HepG2 (cell line): Measurements from ENCODE around the gene SAMD4A. TPM values are rescaled to one million over a fixed set of nuclear protein-coding genes. Genes with fewer than 3 reads are reported as not detected.

ENCODE experiments used
- BORCS8-MEF2B ChIP-seq: sonication (generic); formaldehyde crosslinking; IDR thresholded peaks from 2 replicates; pipeline ENCODE4 v1.8.0; 2022; ENCODE audit warnings: mild to moderate bottlenecking, missing genetic modification reagents
- GLI4 ChIP-seq: sonication (generic); formaldehyde crosslinking; IDR thresholded peaks from 2 replicates; pipeline ENCODE4 v1.5.1; 2020; ENCODE audit warnings: missing genetic modification reagents, mild to moderate bottlenecking, moderate library complexity, borderline replicate concordance
- HES4 ChIP-seq: sonication (generic); formaldehyde crosslinking; IDR thresholded peaks from 2 replicates; pipeline ENCODE4 v1.9.0; 2021; ENCODE audit warnings: mild to moderate bottlenecking, missing genetic modification reagents, borderline replicate concordance
- HNF1B ChIP-seq: sonication (generic); formaldehyde crosslinking; IDR thresholded peaks from 2 replicates; pipeline ENCODE4 v1.5.1; 2020; ENCODE audit warnings: mild to moderate bottlenecking, moderate library complexity, missing genetic modification reagents
- KMT2B ChIP-seq: IDR thresholded peaks from 2 replicates; pipeline ENCODE4 v1.6.1; 2016; ENCODE audit warnings: missing genetic modification reagents, missing compliant biosample characterization
- NR2C2 ChIP-seq: sonication (generic); formaldehyde crosslinking; IDR thresholded peaks from 2 replicates; pipeline ENCODE4 v1.4.0; 2020; ENCODE audit warnings: missing genetic modification reagents, mild to moderate bottlenecking, moderate library complexity, borderline replicate concordance
- NR2F6 ChIP-seq, 2 experiments: IDR thresholded peaks; 2 replicates each; pipeline ENCODE4 v1.6.1; 2016; ENCODE audit warnings: antibody characterized with exemption in 1 of 2, mild to moderate bottlenecking in 1 of 2
- REXO4 ChIP-seq: sonication (generic); formaldehyde crosslinking; IDR thresholded peaks from 2 replicates; pipeline ENCODE4 v1.8.0; 2022; ENCODE audit warnings: missing genetic modification reagents, mild to moderate bottlenecking, borderline replicate concordance
- RFXAP ChIP-seq: sonication (generic); formaldehyde crosslinking; IDR thresholded peaks from 2 replicates; pipeline ENCODE4 v1.4.0; 2020; ENCODE audit warnings: missing genetic modification reagents, borderline replicate concordance
- TARDBP ChIP-seq: sonication (generic); formaldehyde crosslinking; IDR thresholded peaks from 2 replicates; pipeline ENCODE4 v1.8.0; 2022; ENCODE audit warnings: mild to moderate bottlenecking, missing genetic modification reagents
- TEAD3 ChIP-seq: optimal IDR thresholded peaks from 2 replicates; pipeline ENCODE3; 2016; ENCODE audit warnings: borderline replicate concordance
- ZNF225 ChIP-seq: sonication (generic); formaldehyde crosslinking; IDR thresholded peaks from 2 replicates; pipeline ENCODE4 v1.4.0; 2020; ENCODE audit warnings: mild to moderate bottlenecking, missing genetic modification reagents
- ZNF672 ChIP-seq: sonication (generic); formaldehyde crosslinking; IDR thresholded peaks from 2 replicates; pipeline ENCODE4 v1.8.1; 2022; ENCODE audit warnings: missing genetic modification reagents
- ZNF746 ChIP-seq: sonication (generic); formaldehyde crosslinking; IDR thresholded peaks from 2 replicates; pipeline ENCODE4 v1.8.0; 2022; ENCODE audit warnings: mild to moderate bottlenecking, missing genetic modification reagents
- ZNF775 ChIP-seq: sonication (generic); formaldehyde crosslinking; IDR thresholded peaks from 2 replicates; pipeline ENCODE4 v1.4.0; 2020; ENCODE audit warnings: missing genetic modification reagents, mild to moderate bottlenecking, moderate library complexity, borderline replicate concordance
- ZNF790 ChIP-seq: sonication (generic); formaldehyde crosslinking; IDR thresholded peaks from 2 replicates; pipeline ENCODE4 v1.8.0; 2022; ENCODE audit warnings: missing genetic modification reagents, mild to moderate bottlenecking, borderline replicate concordance
- polyA plus RNA-seq, 8 experiments: library from polyadenylated mRNA; depleted of rRNA in 3 of 8; stranded (reverse) in 7 of 8; unstranded in 1 of 8; fragments of >200 nt; fragmentation: Illumina TruSeq in 4 of 8; extraction: Trizol in 4 of 8; gene quantifications; 2 replicates each; pipeline versions ENCODE4 v1.2.1 to v1.2.3, GENCODE V29; 2011 to 2016; ENCODE audit warnings: low read depth in 4 of 8, missing spikeins in 1 of 8, mixed read lengths in 1 of 8; ENCODE audit not compliant: insufficient read depth in 1 of 8
- total RNA-seq, 5 experiments: library from RNA; depleted of rRNA; stranded (reverse); fragments of >200 nt; fragmentation: Illumina TruSeq; extraction: Trizol; gene quantifications; 2 replicates each; pipeline ENCODE4 v1.2.3, GENCODE V29; 2016; ENCODE audit warnings: low read depth in 1 of 5
- TF ChIP-seq, protein P1 (sequence below): sonication (generic); formaldehyde crosslinking; IDR thresholded peaks from 2 replicates; pipeline ENCODE4 v1.9.0; 2022; ENCODE audit warnings: low read depth, missing genetic modification reagents
- TF ChIP-seq, protein P2 (sequence below): sonication (generic); formaldehyde crosslinking; IDR thresholded peaks from 2 replicates; pipeline ENCODE4 v1.5.0; 2020; ENCODE audit warnings: missing genetic modification reagents
- TF ChIP-seq, protein P3 (sequence below): sonication (generic); formaldehyde crosslinking; IDR thresholded peaks from 2 replicates; pipeline ENCODE4 v1.8.0; 2022; ENCODE audit warnings: mild to moderate bottlenecking, missing genetic modification reagents, borderline replicate concordance
- TF ChIP-seq, protein P4 (sequence below): sonication (generic); formaldehyde crosslinking; IDR thresholded peaks from 2 replicates; pipeline ENCODE4 v1.4.0; 2020; ENCODE audit warnings: missing genetic modification reagents

Gene SAMD4A
- total and polyA plus RNA-seq, 2 of the 13 experiments (the other 11 are each of a cell fraction or from before 2014, with no cell fraction given), result 11.8 to 13.0 TPM

GRCh38 chr14:54564868-54565784 is 1.8 kb upstream of the SAMD4A start (continued):
- TF ChIP-seq TARDBP (CRISPR knock-in tag), result peak; percentile 48
- TF ChIP-seq NR2C2 (CRISPR knock-in tag), result peak; percentile 62; the same call in 1 of the 2 replicates
- TF ChIP-seq, protein P1, sequence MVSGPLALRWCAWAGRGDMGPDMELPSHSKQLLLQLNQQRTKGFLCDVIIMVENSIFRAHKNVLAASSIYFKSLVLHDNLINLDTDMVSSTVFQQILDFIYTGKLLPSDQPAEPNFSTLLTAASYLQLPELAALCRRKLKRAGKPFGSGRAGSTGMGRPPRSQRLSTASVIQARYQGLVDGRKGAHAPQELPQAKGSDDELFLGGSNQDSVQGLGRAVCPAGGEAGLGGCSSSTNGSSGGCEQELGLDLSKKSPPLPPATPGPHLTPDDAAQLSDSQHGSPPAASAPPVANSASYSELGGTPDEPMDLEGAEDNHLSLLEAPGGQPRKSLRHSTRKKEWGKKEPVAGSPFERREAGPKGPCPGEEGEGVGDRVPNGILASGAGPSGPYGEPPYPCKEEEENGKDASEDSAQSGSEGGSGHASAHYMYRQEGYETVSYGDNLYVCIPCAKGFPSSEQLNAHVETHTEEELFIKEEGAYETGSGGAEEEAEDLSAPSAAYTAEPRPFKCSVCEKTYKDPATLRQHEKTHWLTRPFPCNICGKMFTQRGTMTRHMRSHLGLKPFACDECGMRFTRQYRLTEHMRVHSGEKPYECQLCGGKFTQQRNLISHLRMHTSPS, result no peak
- no peak; the same call in 1 of the 2 replicates for TF ChIP-seq ZNF775 (CRISPR knock-in tag)
- TF ChIP-seq HNF1B (CRISPR knock-in tag), result peak; percentile 88
- TF ChIP-seq, protein P2, sequence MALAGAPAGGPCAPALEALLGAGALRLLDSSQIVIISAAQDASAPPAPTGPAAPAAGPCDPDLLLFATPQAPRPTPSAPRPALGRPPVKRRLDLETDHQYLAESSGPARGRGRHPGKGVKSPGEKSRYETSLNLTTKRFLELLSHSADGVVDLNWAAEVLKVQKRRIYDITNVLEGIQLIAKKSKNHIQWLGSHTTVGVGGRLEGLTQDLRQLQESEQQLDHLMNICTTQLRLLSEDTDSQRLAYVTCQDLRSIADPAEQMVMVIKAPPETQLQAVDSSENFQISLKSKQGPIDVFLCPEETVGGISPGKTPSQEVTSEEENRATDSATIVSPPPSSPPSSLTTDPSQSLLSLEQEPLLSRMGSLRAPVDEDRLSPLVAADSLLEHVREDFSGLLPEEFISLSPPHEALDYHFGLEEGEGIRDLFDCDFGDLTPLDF (CRISPR knock-in tag), result peak; percentile 68; the same call in 1 of the 2 replicates
- peak; percentile 63 for TF ChIP-seq ZNF225 (CRISPR knock-in tag)
- TF ChIP-seq KMT2B, result peak; percentile 61
- TF ChIP-seq REXO4, result no peak
- TF ChIP-seq ZNF790 (CRISPR knock-in tag), result no peak; the same call in 1 of the 2 replicates
- TF ChIP-seq NR2F6 (IDR thresholded peaks at IDR 0.05), result peak; percentile 55; the same call in 1 of the 2 replicates
- TF ChIP-seq NR2F6 (CRISPR knock-in tag; IDR thresholded peaks at IDR 0.05), result no peak; the same call in 1 of the 2 replicates
- TF ChIP-seq ZNF746 (CRISPR knock-in tag), result no peak
- TF ChIP-seq RFXAP (CRISPR knock-in tag), result peak; percentile 80
- TF ChIP-seq HES4, result no peak; the same call in 1 of the 2 replicates
- TF ChIP-seq, protein P3, sequence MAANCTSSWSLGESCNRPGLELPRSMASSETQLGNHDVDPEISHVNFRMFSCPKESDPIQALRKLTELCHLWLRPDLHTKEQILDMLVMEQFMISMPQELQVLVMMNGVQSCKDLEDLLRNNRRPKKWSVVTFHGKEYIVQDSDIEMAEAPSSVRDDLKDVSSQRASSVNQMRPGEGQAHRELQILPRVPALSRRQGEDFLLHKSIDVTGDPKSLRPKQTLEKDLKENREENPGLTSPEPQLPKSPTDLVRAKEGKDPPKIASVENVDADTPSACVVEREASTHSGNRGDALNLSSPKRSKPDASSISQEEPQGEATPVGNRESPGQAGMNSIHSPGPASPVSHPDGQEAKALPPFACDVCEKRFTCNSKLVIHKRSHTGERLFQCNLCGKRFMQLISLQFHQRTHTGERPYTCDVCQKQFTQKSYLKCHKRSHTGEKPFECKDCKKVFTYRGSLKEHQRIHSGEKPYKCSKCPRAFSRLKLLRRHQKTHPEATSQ (CRISPR knock-in tag), result peak; percentile 34; the same call in 1 of the 2 replicates
- TF ChIP-seq ZNF672 (CRISPR knock-in tag), result no peak
- TF ChIP-seq BORCS8-MEF2B (CRISPR knock-in tag), result no peak
- peak; percentile 52; the same call in 1 of the 2 replicates for TF ChIP-seq GLI4 (CRISPR knock-in tag)
- TF ChIP-seq, protein P4, sequence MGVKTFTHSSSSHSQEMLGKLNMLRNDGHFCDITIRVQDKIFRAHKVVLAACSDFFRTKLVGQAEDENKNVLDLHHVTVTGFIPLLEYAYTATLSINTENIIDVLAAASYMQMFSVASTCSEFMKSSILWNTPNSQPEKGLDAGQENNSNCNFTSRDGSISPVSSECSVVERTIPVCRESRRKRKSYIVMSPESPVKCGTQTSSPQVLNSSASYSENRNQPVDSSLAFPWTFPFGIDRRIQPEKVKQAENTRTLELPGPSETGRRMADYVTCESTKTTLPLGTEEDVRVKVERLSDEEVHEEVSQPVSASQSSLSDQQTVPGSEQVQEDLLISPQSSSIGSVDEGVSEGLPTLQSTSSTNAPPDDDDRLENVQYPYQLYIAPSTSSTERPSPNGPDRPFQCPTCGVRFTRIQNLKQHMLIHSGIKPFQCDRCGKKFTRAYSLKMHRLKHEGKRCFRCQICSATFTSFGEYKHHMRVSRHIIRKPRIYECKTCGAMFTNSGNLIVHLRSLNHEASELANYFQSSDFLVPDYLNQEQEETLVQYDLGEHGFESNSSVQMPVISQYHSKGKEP, result no peak
- no peak for TF ChIP-seq TEAD3 (CRISPR knock-in tag)
